Measurements from ENCODE around the gene CPXM2. TPM values are rescaled to one million over a fixed set of nuclear protein-coding genes. Genes with fewer than 3 reads are reported as not detected.

Gene CPXM2
- total and polyA plus RNA-seq, 10 of the 15 experiments (the other 5 are each of a cell fraction or from before 2014, with no cell fraction given): 0.08 to 1.1 (median 0.58) TPM

- no peak for TF ChIP-seq ESRRA (IDR thresholded peaks at IDR 0.05; ENCODE audit: low read length)
- TF ChIP-seq RCOR1 (conservative IDR thresholded peaks at IDR 0.05; ENCODE audit: low read depth, low read length): no peak
- no peak for TF ChIP-seq TARDBP (IDR thresholded peaks at IDR 0.05; ENCODE audit: borderline replicate concordance)
- TF ChIP-seq RELA (IDR thresholded peaks at IDR 0.05; ENCODE audit: borderline replicate concordance, partially characterized antibody): no peak
- TF ChIP-seq ZZZ3 (IDR thresholded peaks at IDR 0.05; ENCODE audit: control insufficient read depth, insufficient read length, low read depth): no peak
- no peak for TF ChIP-seq ZNF207 (IDR thresholded peaks at IDR 0.05; ENCODE audit: borderline replicate concordance)
- TF ChIP-seq MYC (IDR thresholded peaks at IDR 0.05; ENCODE audit: insufficient read depth, insufficient read length, insufficient replicate concordance, low read length, severe bottlenecking): no peak
- no peak for TF ChIP-seq IKZF1 (conservative IDR thresholded peaks at IDR 0.05)
- TF ChIP-seq CHD4 (IDR thresholded peaks at IDR 0.05): no peak
- TF ChIP-seq CTCF (IDR thresholded peaks at IDR 0.05 in 2 of 3, conservative IDR thresholded peaks at IDR 0.05 in 1 of 3; ENCODE audit: control insufficient read depth in 2 of 3, extremely low read depth in 1 of 3, insufficient read depth in 1 of 3, low read depth in 3 of 3, low read length in 3 of 3): no peak
- TF ChIP-seq FOS (IDR thresholded peaks at IDR 0.05; ENCODE audit: borderline replicate concordance, extremely low read depth, insufficient read length): no peak
- TF ChIP-seq KLF5 (IDR thresholded peaks at IDR 0.05; ENCODE audit: partially characterized antibody): no peak
- TF ChIP-seq CBX3 (IDR thresholded peaks at IDR 0.05; ENCODE audit: borderline replicate concordance, low read depth): no peak
- TF ChIP-seq CBFB (IDR thresholded peaks at IDR 0.05; ENCODE audit: low read depth): no peak
- no peak for TF ChIP-seq CEBPZ (IDR thresholded peaks at IDR 0.05; ENCODE audit: low read depth, low read length)
- no peak overlapping the region for H2AFZ ChIP-seq (ENCODE audit: control insufficient read depth, low read depth, low read length)
- ChIA-PET CTCF (interaction anchor here (1.5 kb wide), 1 partner anchor 17 kb away, joined by 4 read pairs; no protein-coding TSS in a partner anchor), RAD21 (ENCODE audit: unreplicated experiment) (no interaction called here), SMC1A (ENCODE audit: uncharacterized antibody, unreplicated experiment) (no interaction called here), POLR2A (no interaction called here)
- ATAC-seq: no peak
- H3K4me2 ChIP-seq (ENCODE audit: control insufficient read depth, insufficient read depth): no peak overlapping the region
- no peak overlapping the region for H3K27ac ChIP-seq (ENCODE audit: control insufficient read depth, insufficient read depth)
- 7% methylated on average over 4 of the region's 4 CpGs for WGBS (ENCODE audit: insufficient coverage, insufficient replicate concordance, low lambda C conversion rate, missing lambda C conversion rate)
- FAIRE-seq: no peak
- DNase-seq (ENCODE audit: low read depth, low spot score): no peak
- no TSS peak for BruUV-seq (replicated peaks)
- no peak overlapping the region for H3K9ac ChIP-seq (ENCODE audit: control insufficient read depth, insufficient read depth, low read length)
- H3K27me3 ChIP-seq (replicated peaks in 1 of 2; ENCODE audit: control insufficient read depth in 2 of 2, insufficient read depth in 2 of 2, low read length in 1 of 2): no peaks in the 10 kb centered on the region
- no peaks in the 10 kb centered on the region for H3K4me1 ChIP-seq (ENCODE audit: control insufficient read depth, insufficient read depth, low read length)
- H3K9me3 ChIP-seq (replicated peaks; ENCODE audit: control insufficient read depth, insufficient read depth, low read length): no peaks in the 10 kb centered on the region
- H3K79me2 ChIP-seq (ENCODE audit: control insufficient read depth, insufficient read depth, low read length): no peaks in the 10 kb centered on the region
- H4K20me1 ChIP-seq (ENCODE audit: control insufficient read depth, insufficient read depth): no peaks in the 10 kb centered on the region
- intact Hi-C loops (cut with micrococcal nuclease; ENCODE audit: unreplicated experiment) (no loop called here), in situ Hi-C loops (cut with MboI) (no loop called here)
- no peaks in the 10 kb centered on the region for H3K36me3 ChIP-seq (ENCODE audit: control insufficient read depth in 2 of 2, insufficient read depth in 2 of 2, low read length in 1 of 2)
- H3K4me3 ChIP-seq: no peak overlapping the region
Observed at GRCh38 chr10:123717336-123717735, 174.3 kb downstream of the CPXM2 start.
